Fibroblast of lung (primary cell): Measurements from ENCODE around the gene RARG. TPM values are rescaled to one million over a fixed set of nuclear protein-coding genes. Genes with fewer than 3 reads are reported as not detected.
A peak's percentile ranks its signal among the peaks of the same experiment; 100 is the strongest.

Experiments used
- DNase-seq, 2 donors: peaks; one replicate each; pipeline versions ENCODE4 v3.0.0 to v3.0.0-alpha.2; 2010; ENCODE audit warnings: low read depth in 2 of 2
- H2AFZ ChIP-seq: 2 replicates; pipeline ENCODE4 v1.5.1; 2012; ENCODE audit warnings: low read length, control low read depth, inconsistent platforms
- H3K27ac ChIP-seq: 2 replicates; pipeline ENCODE4 v1.5.1; 2011; ENCODE audit warnings: low read length, control low read depth; ENCODE audit not compliant: insufficient read depth
- H3K27me3 ChIP-seq: 2 replicates; pipeline ENCODE4 v1.5.1; 2011; ENCODE audit warnings: mild to moderate bottlenecking, low read length; ENCODE audit not compliant: control insufficient read depth, insufficient read depth
- H3K36me3 ChIP-seq: 2 replicates; pipeline ENCODE4 v1.5.1; 2011; ENCODE audit warnings: low read length; ENCODE audit not compliant: control insufficient read depth, insufficient read depth
- H3K4me1 ChIP-seq: 2 replicates; pipeline ENCODE4 v1.5.1; 2011; ENCODE audit warnings: low read length; ENCODE audit not compliant: control insufficient read depth, insufficient read depth; ENCODE audit errors: extremely low read depth
- H3K4me2 ChIP-seq: 2 replicates; pipeline ENCODE4 v1.5.1; 2011; ENCODE audit warnings: low read length, control low read depth; ENCODE audit not compliant: insufficient read depth; ENCODE audit errors: extremely low read depth
- H3K4me3 ChIP-seq, 4 experiments: fragments of 200-600 bp in 1 of 4; sonication (generic) in 1 of 4; replicated peaks in 1 of 4; 2 replicates each; pipeline ENCODE4 v1.5.1; 2011 to 2016; ENCODE audit warnings: low read length in 4 of 4, low read depth in 3 of 4, mild to moderate bottlenecking in 3 of 4, control low read depth in 2 of 4, inconsistent platforms in 1 of 4, mixed read lengths in 1 of 4; ENCODE audit not compliant: insufficient read depth in 1 of 4; ENCODE audit errors: control extremely low read depth in 1 of 4
- H3K79me2 ChIP-seq: 2 replicates; pipeline ENCODE4 v1.5.1; 2012; ENCODE audit warnings: mild to moderate bottlenecking, low read length, inconsistent platforms; ENCODE audit not compliant: control insufficient read depth, insufficient read depth
- H3K9ac ChIP-seq: 2 replicates; pipeline ENCODE4 v1.5.1; 2011; ENCODE audit warnings: mild to moderate bottlenecking, low read length, control low read depth; ENCODE audit not compliant: insufficient read depth
- H3K9me3 ChIP-seq: 2 replicates; pipeline ENCODE4 v1.5.1; 2012; ENCODE audit warnings: low read depth, low read length; ENCODE audit not compliant: control insufficient read depth, insufficient read depth
- H4K20me1 ChIP-seq: 2 replicates; pipeline ENCODE4 v1.5.1; 2011; ENCODE audit warnings: low read length; ENCODE audit not compliant: control insufficient read depth, insufficient read depth; ENCODE audit errors: extremely low read depth
- EZH2 ChIP-seq: IDR thresholded peaks from 2 replicates; pipeline ENCODE4 v1.5.1; 2012; ENCODE audit warnings: low read length, control low read depth, mild to moderate bottlenecking; ENCODE audit errors: missing control alignments
- polyA plus RNA-seq, 2 donors: library from polyadenylated mRNA; depleted of rRNA in 1 of 2; stranded (reverse) in 1 of 2; unstranded in 1 of 2; fragments of >200 nt; gene quantifications; 2 replicates each; pipeline ENCODE4 v1.2.1, GENCODE V29; 2011 to 2012; ENCODE audit warnings: missing spikeins in 1 of 2
- total RNA-seq: library from RNA; depleted of rRNA; stranded (reverse); fragments of >200 nt; gene quantifications from 2 replicates; pipeline ENCODE4 v1.2.1, GENCODE V29; 2014
- TF ChIP-seq, protein P1 (sequence below), 2 donors: IDR thresholded peaks in 1 of 2; conservative IDR thresholded peaks in 1 of 2; 1 replicate in 1 of 2; 2 replicates in 1 of 2; pipeline ENCODE4 v1.5.1; 2011 to 2012; ENCODE audit warnings: low read length in 2 of 2, control low read depth in 1 of 2, inconsistent platforms in 1 of 2, low read depth in 1 of 2, mild to moderate bottlenecking in 1 of 2

RARG gene
- total and polyA plus RNA-seq, 2 donors (not counting 1 experiment from before 2014, with no cell fraction given) = 30.4 to 51.4 TPM

DNA sequence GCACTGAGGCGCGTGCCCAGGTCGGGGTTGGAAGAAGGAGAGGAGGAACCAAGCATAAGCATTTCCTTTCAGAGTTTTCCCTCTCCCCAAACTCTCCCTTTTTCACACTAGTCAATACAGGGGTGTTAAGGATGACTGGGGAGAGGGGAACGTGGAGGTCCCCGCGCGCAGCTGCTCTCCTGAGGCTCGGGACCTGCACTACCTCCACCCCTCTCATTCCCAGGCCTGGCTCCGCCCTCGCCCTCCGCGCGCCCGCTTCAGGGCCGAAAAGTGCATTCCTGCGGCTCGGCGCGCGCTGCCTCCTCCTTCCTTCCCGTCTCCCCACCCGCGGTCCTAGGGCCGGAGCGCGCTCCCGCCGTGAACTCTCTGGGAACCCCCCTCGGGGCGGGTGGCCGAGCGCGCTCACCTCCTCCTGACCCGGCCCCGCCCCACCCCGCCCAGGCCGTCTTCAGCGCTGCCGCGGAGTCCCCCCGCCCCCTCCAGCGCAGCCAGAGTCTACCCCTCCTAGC is 11.3 kb downstream of the RARG start:
- Histone ChIP-seq H3K9me3 (no peaks in the 10 kb centered on the region), H3K79me2 (peaks cover 35% of the 10 kb centered on the region), H3K27ac (peak overlapping the region; percentile 97), H2AFZ (peak overlapping the region; percentile 20), H3K4me1 (peaks cover 43% of the 10 kb centered on the region), H3K4me3 (peak overlapping the region; percentile 83 to 97 (median 92)), H4K20me1 (no peaks in the 10 kb centered on the region), H3K36me3 (peaks cover 2% of the 10 kb centered on the region), H3K4me2 (peak overlapping the region; percentile 100), H3K27me3 (no peaks in the 10 kb centered on the region), H3K9ac (peak overlapping the region; percentile 76)
- DNase-seq = peak; percentile 92 to 96
- TF ChIP-seq, protein P1, sequence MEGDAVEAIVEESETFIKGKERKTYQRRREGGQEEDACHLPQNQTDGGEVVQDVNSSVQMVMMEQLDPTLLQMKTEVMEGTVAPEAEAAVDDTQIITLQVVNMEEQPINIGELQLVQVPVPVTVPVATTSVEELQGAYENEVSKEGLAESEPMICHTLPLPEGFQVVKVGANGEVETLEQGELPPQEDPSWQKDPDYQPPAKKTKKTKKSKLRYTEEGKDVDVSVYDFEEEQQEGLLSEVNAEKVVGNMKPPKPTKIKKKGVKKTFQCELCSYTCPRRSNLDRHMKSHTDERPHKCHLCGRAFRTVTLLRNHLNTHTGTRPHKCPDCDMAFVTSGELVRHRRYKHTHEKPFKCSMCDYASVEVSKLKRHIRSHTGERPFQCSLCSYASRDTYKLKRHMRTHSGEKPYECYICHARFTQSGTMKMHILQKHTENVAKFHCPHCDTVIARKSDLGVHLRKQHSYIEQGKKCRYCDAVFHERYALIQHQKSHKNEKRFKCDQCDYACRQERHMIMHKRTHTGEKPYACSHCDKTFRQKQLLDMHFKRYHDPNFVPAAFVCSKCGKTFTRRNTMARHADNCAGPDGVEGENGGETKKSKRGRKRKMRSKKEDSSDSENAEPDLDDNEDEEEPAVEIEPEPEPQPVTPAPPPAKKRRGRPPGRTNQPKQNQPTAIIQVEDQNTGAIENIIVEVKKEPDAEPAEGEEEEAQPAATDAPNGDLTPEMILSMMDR (conservative IDR thresholded peaks at IDR 0.05 in 1 of 2, IDR thresholded peaks at IDR 0.05 in 1 of 2; ENCODE audit: low read depth in 1 of 2, low read length in 2 of 2) = no peak
- TF ChIP-seq EZH2 = no peak

DNA sequence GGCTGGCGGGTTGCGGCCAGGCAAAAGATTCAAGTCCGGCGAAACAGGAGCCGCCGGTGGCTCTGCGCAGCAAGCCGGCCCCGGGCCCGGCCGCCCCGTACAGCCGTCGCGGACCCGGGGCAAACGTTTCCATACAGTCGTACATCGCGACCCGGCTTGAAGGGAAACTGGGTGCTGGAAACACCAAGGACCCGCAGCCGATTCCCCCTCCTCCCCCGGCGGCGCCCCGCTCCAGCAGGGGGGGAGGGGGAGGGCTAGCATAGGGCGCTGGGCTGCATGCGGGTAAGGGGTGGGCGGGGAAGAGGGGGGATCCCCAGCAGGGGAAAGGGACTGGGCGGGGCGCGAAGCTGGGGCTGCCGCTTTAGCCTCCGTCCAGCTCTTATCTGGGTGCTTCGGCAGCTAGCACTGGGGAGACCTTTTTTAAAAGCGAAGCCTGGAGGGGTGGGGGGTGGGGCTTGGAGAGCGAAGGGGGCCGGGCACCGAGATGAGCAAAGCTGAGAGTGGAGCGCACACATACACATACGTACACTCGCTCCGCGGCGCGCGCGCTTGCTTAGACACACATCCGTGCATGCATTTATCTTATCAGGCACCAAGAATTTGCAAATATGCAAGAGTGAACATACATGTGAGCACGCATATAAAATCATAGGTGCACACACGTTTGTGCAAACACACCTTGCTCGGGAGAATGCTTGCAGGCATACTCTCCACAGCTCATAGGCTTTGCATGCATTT is 11.9 kb downstream of the RARG start:
- Histone ChIP-seq H3K4me1 (peaks cover 43% of the 10 kb centered on the region), H3K4me2 (peak overlapping the region; percentile 100), H3K36me3 (peaks cover 6% of the 10 kb centered on the region), H3K27me3 (no peaks in the 10 kb centered on the region), H3K9ac (peak overlapping the region; percentile 65), H4K20me1 (no peaks in the 10 kb centered on the region), H3K79me2 (peaks cover 41% of the 10 kb centered on the region), H3K9me3 (no peaks in the 10 kb centered on the region), H3K27ac (peak overlapping the region; percentile 78), H3K4me3 (peak overlapping the region; percentile 83 to 97 (median 92)), H2AFZ (peak overlapping the region; percentile 20)
- DNase-seq = peak; percentile 81 to 82
- TF ChIP-seq, protein P1 (conservative IDR thresholded peaks at IDR 0.05 in 1 of 2, IDR thresholded peaks at IDR 0.05 in 1 of 2; ENCODE audit: low read depth in 1 of 2, low read length in 2 of 2) = no peak
- no peak for TF ChIP-seq EZH2

DNA sequence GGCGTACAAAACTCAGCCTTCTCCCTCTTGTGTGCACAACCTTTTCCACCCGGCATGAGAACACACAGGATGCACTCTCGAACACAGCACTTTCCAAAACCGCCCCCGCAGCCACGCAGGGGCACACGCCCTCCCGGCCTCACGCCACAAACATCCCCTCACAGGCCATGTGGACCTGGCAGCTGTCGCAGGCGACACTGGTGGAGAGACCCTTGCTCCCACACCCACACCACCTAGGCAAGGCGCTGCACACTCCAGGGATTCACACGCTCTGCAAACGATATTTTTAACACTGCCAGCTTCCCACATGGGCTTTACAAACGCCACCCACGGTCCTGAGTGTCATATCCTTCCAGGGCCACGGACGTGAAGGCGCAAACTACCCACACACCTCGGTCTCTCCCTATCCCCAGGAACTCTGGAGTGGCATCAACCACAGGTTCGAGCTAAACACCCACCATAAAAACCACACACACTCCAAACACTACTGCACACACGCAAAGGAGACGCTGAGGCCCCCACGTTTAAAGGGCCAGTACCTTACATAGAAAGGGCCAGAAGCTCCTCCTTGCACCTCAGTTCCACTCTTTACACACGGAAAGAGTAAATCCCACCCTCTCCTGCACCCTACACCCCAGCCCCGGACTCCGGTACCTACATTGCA is 12.6 kb downstream of the RARG start:
- Histone ChIP-seq H3K4me3 (peak overlapping the region; percentile 83 to 97 (median 92)), H3K27ac (peak overlapping the region; percentile 78), H3K9ac (peak overlapping the region; percentile 65), H3K79me2 (peaks cover 43% of the 10 kb centered on the region), H3K4me2 (peak overlapping the region; percentile 76), H3K36me3 (peaks cover 9% of the 10 kb centered on the region), H3K27me3 (no peaks in the 10 kb centered on the region), H3K4me1 (peaks cover 41% of the 10 kb centered on the region), H4K20me1 (no peaks in the 10 kb centered on the region), H2AFZ (peak overlapping the region; percentile 30), H3K9me3 (no peaks in the 10 kb centered on the region)
- no peak for TF ChIP-seq EZH2
- TF ChIP-seq, protein P1 (conservative IDR thresholded peaks at IDR 0.05 in 1 of 2, IDR thresholded peaks at IDR 0.05 in 1 of 2; ENCODE audit: low read depth in 1 of 2, low read length in 2 of 2) = no peak
- DNase-seq = peak; percentile 52 to 73
